ENCODE measurements around the gene UACA. TPM values are rescaled to one million over a fixed set of nuclear protein-coding genes. Genes with fewer than 3 reads are reported as not detected.

Gene UACA, protein sequence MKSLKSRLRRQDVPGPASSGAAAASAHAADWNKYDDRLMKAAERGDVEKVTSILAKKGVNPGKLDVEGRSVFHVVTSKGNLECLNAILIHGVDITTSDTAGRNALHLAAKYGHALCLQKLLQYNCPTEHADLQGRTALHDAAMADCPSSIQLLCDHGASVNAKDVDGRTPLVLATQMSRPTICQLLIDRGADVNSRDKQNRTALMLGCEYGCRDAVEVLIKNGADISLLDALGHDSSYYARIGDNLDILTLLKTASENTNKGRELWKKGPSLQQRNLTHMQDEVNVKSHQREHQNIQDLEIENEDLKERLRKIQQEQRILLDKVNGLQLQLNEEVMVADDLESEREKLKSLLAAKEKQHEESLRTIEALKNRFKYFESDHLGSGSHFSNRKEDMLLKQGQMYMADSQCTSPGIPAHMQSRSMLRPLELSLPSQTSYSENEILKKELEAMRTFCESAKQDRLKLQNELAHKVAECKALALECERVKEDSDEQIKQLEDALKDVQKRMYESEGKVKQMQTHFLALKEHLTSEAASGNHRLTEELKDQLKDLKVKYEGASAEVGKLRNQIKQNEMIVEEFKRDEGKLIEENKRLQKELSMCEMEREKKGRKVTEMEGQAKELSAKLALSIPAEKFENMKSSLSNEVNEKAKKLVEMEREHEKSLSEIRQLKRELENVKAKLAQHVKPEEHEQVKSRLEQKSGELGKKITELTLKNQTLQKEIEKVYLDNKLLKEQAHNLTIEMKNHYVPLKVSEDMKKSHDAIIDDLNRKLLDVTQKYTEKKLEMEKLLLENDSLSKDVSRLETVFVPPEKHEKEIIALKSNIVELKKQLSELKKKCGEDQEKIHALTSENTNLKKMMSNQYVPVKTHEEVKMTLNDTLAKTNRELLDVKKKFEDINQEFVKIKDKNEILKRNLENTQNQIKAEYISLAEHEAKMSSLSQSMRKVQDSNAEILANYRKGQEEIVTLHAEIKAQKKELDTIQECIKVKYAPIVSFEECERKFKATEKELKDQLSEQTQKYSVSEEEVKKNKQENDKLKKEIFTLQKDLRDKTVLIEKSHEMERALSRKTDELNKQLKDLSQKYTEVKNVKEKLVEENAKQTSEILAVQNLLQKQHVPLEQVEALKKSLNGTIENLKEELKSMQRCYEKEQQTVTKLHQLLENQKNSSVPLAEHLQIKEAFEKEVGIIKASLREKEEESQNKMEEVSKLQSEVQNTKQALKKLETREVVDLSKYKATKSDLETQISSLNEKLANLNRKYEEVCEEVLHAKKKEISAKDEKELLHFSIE (N-terminal part only)
- total RNA-seq (2021) (59.9 and 64.5 TPM in 2 replicates), Bru-seq, nascent RNA (percentile 82 among the genes with signal in this experiment), BruChase-seq, experiment 1, labeled RNA remaining after a 2-hour chase (percentile 89 among the genes with signal in this experiment), BruChase-seq, experiment 2, labeled RNA remaining after a 6-hour chase (percentile 76 among the genes with signal in this experiment)
- long read RNA-seq, full-length matches to known transcripts: 29 of 39 reads
- long read RNA-seq, partial matches to known transcripts: 3 of 39 reads
- long read RNA-seq, other reads (novel, unspliced or antisense): 7 of 39 reads

DNA sequence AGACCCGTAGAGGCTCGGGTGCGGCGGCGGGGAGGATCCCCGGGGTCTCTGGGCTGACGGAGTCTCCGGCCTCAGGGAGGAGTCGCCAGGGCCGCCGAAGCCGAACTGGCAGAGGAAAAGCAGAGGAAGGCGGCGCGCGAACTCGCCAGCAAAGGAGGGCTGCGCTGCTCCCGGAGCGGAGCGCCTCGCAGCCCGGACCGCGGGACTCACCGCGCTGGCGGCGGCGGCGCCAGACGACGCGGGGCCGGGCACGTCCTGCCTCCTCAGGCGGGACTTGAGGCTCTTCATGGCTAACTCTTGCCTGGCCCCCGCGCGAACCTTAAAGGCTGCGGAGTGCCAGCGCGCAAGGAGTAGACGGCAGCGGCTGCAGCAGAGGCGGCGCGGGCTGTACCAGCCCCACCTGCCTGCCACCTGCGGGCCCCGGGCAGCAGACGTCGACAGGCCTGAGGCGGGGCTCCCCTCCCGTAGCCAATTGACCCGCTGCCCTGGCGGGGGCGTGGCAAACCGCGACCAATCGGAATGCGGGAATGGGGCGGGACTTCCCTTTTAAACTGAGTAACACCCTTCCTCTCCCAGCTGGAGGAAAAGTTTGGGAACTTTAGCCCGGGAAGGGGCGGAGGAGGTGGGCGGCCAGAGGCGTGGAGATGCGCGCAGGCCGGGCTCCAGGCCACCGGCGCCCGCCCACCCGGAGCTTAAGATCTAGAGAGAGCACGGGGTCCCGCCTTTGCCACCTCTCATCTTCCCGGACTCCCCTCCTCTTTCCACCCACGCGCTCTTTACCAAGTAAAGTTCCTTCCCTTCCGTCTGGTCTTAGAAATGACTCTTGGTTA lies at the start of gene UACA:
UACA (minus strand) TSS at position 439 of the 830 bp plus-strand sequence; CDS start at position 288, 151 bp downstream.
- no peaks in the 10 kb centered on the region for H3K9me2 ChIP-seq (ENCODE audit: insufficient read depth)
- POLR2A ChIA-PET (ENCODE audit: unreplicated experiment): interaction anchor here (0.5 to 0.9 kb wide), 3 partner anchors 18 to 912 kb away, joined by 4 to 7 read pairs (median 5); no protein-coding TSS in a partner anchor

DNA sequence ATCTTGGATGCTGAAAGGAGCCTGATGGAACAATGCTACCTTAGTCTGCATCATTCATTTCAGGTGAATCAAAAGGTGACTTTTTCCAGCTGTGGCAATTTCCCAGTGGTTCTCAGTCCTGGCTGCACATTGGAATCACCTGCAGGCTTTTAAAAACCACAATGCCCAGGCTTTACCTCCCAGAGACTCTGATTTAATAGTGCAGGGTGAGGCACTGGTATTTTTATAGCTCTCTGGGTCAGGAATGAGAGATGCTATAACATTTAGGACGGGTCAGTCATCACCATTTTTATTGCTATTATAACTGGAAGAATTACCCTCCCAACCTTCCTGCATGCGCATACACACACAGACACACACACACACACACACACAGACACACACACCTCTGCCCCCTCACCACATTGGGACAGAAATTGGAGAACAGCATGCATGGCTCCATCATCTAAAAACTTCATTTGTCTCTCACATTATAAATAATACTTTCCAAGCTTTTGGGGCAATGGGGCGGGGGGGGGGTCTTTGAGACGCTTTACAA lies 49.5 kb upstream of the UACA start:
- Histone ChIP-seq H3K9me2 (ENCODE audit: insufficient read depth) (no peaks in the 10 kb centered on the region), H4K20me1 (ENCODE audit: insufficient read depth) (no peaks in the 10 kb centered on the region), H3K4me1 (replicated peaks; ENCODE audit: insufficient read depth) (no peaks in the 10 kb centered on the region), H3K4me2 (no peak overlapping the region), H3K4me3 (no peak overlapping the region), H3K79me2 (ENCODE audit: low read depth) (no peaks in the 10 kb centered on the region), H3K9me3 (ENCODE audit: insufficient read depth, low read depth) (no peaks in the 10 kb centered on the region), H3K27ac (no peak overlapping the region), H3F3A (ENCODE audit: insufficient read depth, low read depth) (no peaks in the 10 kb centered on the region), H2AFZ (no peak overlapping the region), H3K27me3 (ENCODE audit: insufficient read depth, low read depth) (no peaks in the 10 kb centered on the region), H3K36me3 (ENCODE audit: low read depth) (no peaks in the 10 kb centered on the region)
- intact Hi-C loops (cut with micrococcal nuclease; ENCODE audit: unreplicated experiment): loop anchor here (1.0 kb wide), 2 partner anchors 50 to 134 kb away; partner anchors contain the start of gene UACA
- no peak for DNase-seq
- ChIA-PET CTCF (interaction anchor here (0.6 to 1.3 kb wide), 3 partner anchors 18 to 217 kb away, joined by 3 to 4 read pairs (median 3); no protein-coding TSS in a partner anchor), POLR2A (ENCODE audit: unreplicated experiment) (no interaction called here)
- no peak for TF ChIP-seq EZH2 (IDR thresholded peaks at IDR 0.05; ENCODE audit: low read depth)
- TF ChIP-seq, protein P1, sequence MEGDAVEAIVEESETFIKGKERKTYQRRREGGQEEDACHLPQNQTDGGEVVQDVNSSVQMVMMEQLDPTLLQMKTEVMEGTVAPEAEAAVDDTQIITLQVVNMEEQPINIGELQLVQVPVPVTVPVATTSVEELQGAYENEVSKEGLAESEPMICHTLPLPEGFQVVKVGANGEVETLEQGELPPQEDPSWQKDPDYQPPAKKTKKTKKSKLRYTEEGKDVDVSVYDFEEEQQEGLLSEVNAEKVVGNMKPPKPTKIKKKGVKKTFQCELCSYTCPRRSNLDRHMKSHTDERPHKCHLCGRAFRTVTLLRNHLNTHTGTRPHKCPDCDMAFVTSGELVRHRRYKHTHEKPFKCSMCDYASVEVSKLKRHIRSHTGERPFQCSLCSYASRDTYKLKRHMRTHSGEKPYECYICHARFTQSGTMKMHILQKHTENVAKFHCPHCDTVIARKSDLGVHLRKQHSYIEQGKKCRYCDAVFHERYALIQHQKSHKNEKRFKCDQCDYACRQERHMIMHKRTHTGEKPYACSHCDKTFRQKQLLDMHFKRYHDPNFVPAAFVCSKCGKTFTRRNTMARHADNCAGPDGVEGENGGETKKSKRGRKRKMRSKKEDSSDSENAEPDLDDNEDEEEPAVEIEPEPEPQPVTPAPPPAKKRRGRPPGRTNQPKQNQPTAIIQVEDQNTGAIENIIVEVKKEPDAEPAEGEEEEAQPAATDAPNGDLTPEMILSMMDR (conservative IDR thresholded peaks at IDR 0.05): no peak
- BruUV-seq (replicated peaks): no TSS peak

More for the DNA sequence above, at the start of gene UACA:
- H3K9me3 ChIP-seq (ENCODE audit: insufficient read depth, low read depth): no peaks in the 10 kb centered on the region
- peaks cover 35% of the 10 kb centered on the region for H3K79me2 ChIP-seq (ENCODE audit: low read depth)
- CTCF ChIA-PET: interaction anchor here (0.6 to 0.7 kb wide), 2 partner anchors 20 to 41 kb away, joined by 3 to 4 read pairs; no protein-coding TSS in a partner anchor
- peaks cover 24% of the 10 kb centered on the region for H3K4me1 ChIP-seq (replicated peaks; ENCODE audit: insufficient read depth)
- TF ChIP-seq, protein P1 (conservative IDR thresholded peaks at IDR 0.05): no peak
- no peak for TF ChIP-seq EZH2 (IDR thresholded peaks at IDR 0.05; ENCODE audit: low read depth)
- 0 out of 2 replicates have a peak, but pooled peaks cover 5% of the 10 kb centered on the region for H3K36me3 ChIP-seq (ENCODE audit: low read depth)
- BruUV-seq (replicated peaks): no TSS peak
- H3K27ac ChIP-seq: peak within 1 kb of the TSS; percentile 75
- no peaks in the 10 kb centered on the region for H4K20me1 ChIP-seq (ENCODE audit: insufficient read depth)
- DNase-seq: peak; percentile 86 to 99
- no peaks in the 10 kb centered on the region for H3K27me3 ChIP-seq (ENCODE audit: insufficient read depth, low read depth)
- H3K4me3 ChIP-seq: peak within 1 kb of the TSS; percentile 93
- peak within 1 kb of the TSS; percentile 92 for H2AFZ ChIP-seq
- peaks cover 13% of the 10 kb centered on the region; the same call in 1 of the 2 replicates for H3F3A ChIP-seq (ENCODE audit: insufficient read depth, low read depth)
- peak within 1 kb of the TSS; percentile 98 for H3K4me2 ChIP-seq
- intact Hi-C loops (cut with micrococcal nuclease; ENCODE audit: unreplicated experiment): loop anchor here (1.0 to 5.0 kb wide), 4 partner anchors 17 to 61 kb away; no protein-coding TSS in a partner anchor

Measured in PC-9 (cell line).